Activated CD8-positive, alpha-beta memory T cell treated with anti-CD3 and anti-CD28 coated beads for 24 hours (primary cell): Measurements from ENCODE around the gene SLC24A3.
A peak's percentile ranks its signal among the peaks of the same experiment; 100 is the strongest.

Source experiments
- DNase-seq: peaks from one replicate; pipeline ENCODE4 v3.0.0-alpha.2; 2020

SLC24A3 gene

DNA sequence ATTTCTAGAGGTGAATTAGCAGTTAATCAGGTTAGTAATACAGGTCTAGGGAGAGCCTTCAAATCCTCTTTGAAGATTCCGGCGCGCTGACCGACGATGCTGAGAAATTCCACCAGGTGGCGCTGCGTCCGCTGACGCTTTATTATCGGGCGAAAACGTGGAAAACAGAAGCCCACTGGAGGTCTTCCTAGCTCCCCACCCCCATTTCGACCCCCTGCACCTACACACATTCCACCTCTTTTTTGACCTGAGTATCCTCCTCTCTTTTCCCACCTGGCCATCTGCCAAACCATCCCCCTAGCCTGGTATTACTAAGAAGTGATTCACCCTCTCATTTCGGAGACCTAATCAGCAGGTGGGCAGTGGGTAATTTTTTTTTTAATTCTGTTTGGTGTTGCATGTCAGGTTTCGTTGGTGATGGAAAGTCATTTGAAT, 480.3 kb downstream of the SLC24A3 start:
- DNase-seq, result peak; percentile 79

DNA sequence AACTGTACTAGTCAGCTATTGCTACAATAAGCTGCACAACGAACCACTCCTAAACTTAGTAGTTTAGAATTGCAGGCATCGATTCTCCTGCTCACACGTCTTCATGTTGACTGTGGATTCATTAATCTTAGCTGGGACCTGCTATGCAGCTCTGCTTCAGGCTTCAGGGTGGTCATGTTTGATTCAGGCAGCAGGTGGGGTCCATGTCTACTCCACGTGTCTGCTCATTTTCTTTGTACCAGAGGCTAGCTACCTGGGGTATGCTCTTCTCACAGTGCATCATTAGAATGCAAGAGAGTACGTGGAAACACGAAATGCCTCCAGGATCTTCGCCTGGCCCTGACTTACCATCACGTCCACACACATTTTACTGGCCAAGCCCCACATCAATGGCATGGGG, 481.1 kb downstream of the SLC24A3 start:
- DNase-seq, result no peak

DNA sequence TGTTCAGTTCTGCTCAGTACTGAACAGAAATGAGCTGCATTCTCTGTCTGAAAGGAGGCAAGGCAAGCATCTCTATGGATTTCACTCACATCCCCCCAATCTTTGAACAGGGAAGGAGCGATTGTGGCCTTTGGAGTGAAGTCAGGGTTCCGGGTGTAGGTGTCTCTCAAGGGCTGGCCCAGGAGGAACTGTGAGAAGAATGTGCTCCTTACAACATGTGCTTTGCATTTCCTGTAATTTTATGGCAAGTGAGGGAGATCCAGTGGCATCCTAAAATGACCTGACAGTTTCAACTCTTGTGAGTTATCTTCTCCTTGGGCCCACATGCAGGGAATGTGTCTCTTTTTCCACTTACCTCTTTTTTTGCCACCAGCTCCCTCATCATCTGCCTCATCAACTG, 482.6 kb downstream of the SLC24A3 start:
- DNase-seq, result no peak

DNA sequence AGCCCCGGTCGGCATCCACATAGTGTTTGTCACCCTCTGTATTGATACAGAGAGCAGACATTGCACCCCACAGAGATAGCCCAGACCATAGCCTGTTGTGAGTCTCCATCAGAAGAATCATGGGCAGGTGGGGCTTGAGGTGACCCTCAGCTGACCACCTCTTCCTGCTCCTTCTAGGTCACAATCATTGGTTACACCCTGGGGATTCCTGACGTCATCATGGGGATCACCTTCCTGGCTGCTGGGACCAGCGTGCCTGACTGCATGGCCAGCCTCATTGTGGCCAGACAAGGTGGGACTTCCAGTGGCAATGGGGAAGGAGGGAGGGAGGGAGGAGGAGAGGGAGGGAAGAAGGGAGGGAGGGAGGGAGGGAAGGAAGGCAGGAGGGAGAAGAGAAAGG, 484.2 kb downstream of the SLC24A3 start:
- no peak for DNase-seq

DNA sequence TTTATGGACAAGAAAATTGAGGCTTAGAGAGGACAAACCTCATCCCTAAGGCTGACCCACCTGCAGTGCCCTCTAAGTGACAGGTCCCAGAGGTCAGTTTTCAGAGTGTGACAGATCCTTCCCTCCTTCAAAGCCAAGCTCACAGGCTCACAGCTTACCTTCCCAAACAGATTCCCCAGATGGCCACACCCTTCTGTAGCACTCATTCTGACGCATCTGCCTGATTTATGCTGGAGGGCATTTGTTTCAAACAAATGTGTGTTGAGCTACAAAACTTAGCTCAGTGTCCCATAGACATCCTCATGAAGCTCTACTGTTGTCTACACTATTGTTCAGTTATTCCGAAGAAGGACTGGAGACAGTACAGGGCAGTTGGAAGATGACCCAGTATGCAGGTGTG, 485.0 kb downstream of the SLC24A3 start:
- no peak for DNase-seq

GRCh38 chr20:19699180-19699971, 486.9 kb downstream of the SLC24A3 start:
- DNase-seq, result no peak

GRCh38 chr20:19701429-19701828, 489.0 kb downstream of the SLC24A3 start:
- DNase-seq, result no peak

DNA sequence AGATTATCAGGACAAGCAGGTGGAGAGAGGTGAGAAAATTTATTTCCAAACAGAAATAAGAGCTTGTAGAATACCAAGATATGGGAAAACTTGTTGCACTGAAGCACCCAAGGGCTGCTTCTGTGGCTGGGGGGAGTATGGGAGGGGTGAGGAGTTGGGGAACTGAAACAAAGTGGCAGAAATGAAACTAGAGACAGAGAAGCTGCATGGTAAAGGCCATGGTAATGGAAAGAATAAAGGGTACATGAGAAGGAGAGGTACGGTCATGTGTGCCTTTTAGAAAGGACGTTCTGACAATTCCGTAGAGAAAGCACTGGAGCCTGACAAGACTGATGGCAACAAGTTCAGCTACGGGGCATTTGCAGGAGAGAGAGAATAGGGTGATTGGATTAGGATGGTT, 494.0 kb downstream of the SLC24A3 start:
- DNase-seq, result no peak

- no peak for DNase-seq
Measured at GRCh38 chr20:19709635-19710335, 497.3 kb downstream of the SLC24A3 start.

DNA sequence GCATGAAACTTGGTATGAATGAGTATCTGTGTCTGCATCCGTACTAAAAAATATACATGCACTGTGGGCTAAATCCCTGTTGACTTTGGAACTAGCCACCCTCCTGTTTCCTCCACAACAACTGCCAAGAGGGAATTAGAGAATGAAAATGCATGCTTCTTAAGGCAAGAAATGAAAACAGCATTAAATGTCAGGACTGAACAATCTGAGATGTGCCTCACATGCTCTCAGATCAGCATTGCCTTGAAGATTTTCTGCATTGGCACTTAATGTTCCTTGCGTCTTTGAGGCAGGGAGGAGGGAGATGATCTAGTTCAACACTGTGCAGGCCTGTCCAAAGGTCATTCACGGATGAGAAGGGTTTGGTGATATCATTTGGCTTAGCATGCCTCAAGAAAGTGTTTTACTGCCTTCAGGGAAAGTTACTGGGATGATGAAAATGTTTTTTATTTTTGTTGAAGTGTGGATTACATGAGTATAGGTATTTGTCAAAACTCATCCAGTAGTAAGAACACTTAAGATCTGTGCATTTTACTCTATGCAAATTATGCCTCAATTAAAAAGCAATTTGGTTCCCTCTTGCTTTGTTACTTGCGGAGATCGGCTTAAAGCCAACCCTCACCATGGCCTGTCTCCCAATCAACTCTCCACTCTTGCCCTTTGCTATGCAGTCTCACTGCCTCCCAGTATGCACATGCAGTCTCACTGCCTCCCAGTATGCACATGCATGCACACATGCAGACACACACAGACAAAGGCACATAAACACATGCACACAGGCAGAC, 498.1 kb downstream of the SLC24A3 start:
- no peak for DNase-seq

GRCh38 chr20:19711126-19711525, 498.7 kb downstream of the SLC24A3 start:
- no peak for DNase-seq

- no peak for DNase-seq
Measured at GRCh38 chr20:19712721-19713260, 500.3 kb downstream of the SLC24A3 start.

DNA sequence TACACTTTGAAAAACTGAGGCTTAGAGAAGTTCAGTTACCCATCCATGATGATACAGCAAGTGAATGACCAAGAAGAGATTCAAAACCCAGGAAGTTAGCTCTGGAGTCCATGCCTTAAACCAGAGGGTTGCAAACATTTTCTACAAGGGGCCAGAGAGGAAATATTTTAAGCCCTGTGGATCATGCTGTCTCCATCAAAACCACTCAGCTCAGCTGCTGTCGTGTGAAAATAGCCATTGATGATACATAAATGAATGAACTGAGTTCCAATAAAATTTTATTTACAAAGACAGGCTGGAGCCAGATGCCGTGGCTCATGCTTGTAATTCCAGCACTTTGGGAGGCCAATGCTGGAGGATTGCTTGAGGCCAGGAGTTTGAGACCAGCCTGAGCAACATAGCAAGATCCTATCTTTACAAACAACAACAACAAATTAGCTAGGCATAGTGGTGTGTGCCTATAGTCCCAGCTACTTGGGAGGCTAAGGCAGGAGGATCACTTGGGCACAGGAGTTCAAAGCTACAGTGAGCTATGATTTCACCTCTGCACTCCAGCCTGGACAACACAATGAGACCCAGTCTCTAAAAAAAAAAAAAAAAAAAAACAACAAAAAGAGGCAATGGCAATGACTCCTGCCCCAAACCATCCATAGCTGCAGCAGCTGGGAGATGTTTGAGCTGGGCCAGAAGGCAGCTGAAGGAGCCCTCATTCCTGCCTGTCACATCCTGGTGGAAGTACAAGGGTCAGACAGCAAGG, 501.6 kb downstream of the SLC24A3 start:
- no peak for DNase-seq

- DNase-seq, result no peak
Measured at GRCh38 chr20:19714579-19714840, 502.1 kb downstream of the SLC24A3 start.

DNA sequence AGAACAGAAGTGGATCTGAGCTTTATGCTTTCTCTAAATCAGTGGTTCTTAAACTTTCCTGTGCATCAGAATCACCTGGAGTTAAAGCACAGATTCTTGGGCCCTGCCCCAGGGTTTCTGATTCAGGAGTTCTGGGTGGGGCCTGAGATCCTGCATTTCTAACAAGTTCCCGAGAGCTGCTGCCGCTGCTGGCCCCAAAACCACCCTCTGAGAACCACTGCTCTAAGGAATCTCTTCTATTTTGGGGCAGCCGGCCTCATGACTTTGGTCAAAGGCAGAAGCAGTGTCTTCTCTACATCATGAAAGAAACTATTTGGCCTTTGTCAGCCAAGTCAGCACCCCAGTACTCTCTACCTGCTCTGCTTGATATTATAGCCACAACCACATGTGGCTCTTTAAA, 503.5 kb downstream of the SLC24A3 start:
- no peak for DNase-seq

DNA sequence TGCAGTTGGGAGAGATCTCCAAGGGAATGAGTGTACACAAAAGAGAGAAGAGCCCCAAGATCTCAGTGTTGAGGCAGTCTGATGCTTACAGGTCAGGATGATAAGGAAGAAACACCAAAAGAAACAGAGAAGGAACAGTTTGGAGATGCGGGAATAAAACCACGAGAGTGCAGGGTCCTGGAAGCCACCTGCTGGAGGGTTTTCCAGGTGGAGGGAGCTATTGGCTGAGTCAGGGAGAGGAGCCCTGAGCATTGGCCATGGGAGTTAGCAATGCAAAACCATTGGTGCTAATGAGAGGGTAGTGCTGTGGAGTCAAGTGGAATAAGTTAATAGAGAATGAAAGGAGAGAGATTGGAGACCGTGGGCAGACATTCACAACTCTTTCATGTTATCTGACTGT, 506.4 kb downstream of the SLC24A3 start:
- DNase-seq, result no peak

DNA sequence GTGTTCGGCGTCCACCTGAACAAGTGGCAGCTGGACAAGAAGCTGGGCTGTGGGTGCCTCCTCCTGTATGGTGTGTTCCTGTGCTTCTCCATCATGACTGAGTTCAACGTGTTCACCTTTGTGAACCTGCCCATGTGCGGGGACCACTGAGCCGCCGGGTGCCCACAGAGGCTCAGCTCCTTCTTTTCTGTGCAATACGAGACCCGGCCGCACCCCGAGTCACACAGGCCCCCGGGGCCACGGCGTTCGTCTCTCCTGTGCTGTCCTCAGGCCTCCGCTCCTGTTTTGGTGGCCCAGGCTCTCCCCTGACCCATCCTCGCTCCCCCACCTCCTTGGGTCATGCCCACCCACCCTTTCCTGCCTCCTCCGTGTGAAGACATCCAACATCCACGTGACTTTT, 508.5 kb downstream of the SLC24A3 start:
- DNase-seq, result no peak

GRCh38 chr20:19723051-19723450, 510.6 kb downstream of the SLC24A3 start:
- DNase-seq, result no peak

DNA sequence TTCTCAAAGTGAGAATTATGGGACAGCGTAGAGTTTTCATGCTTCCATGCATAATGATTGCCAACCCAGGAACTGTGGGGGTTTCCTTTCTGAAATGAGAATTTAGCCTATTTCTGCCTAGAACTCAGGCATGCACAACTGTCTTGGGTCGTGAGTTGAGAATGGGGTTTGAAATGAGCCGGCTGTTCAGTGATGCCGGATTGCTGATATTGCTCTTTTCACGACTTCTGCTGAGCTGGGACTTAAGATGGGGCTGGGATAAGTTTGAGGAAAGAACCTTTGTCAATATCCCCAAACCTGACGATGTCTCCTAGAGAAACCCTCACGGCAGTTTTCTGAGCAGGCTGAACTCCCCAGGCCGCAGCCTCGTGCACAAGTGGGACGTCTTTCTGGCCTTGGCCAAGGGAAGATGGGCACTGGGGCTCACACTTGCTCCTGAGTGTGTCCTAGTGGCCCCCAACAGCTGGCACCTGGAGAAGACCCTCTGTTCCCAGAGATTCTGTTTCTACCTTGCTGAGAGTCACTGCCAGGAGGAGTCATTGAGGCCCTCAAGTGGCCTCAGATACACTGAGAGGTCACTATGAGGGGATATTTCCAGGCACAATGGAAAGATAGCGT, 511.5 kb downstream of the SLC24A3 start:
- no peak for DNase-seq

DNA sequence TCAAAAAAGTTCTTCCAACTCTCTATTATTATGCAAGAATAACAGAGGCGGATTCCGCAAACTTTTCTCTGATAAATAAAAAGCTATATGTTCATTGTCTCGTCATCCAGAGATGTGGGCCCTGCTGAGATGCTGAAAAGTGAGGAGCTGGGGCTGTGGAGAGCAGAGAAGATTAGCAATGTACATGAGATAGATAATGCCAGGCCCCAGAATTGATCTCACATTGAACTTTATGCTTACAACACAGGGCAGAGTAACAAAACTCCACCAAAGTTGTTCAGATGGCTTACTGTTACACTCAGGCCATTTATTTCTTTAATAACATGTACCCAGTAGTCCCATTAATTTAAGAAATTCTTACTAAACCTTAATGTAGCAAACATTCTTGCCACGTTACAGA, 512.9 kb downstream of the SLC24A3 start:
- no peak for DNase-seq

GRCh38 chr20:19725814-19726525, 513.5 kb downstream of the SLC24A3 start:
- no peak for DNase-seq
